OCI-LY1 (cell line): ENCODE measurements around the gene GOLM1.

ENCODE experiments used
- EZH2 ChIP-seq: fragments of 200-600 bp; sonication (generic), shearing (Covaris generic); IDR thresholded peaks from 2 replicates; pipeline ENCODE4 v1.8.0; 2017; ENCODE audit warnings: borderline replicate concordance, mixed run types, mild to moderate bottlenecking, antibody characterized with exemption, low read length, moderate library complexity, mixed read lengths
- TF ChIP-seq, protein P1 (sequence below): fragments of 200-600 bp; sonication (generic), shearing (Covaris generic); IDR thresholded peaks from 2 replicates; pipeline ENCODE4 v1.5.1; 2017; ENCODE audit warnings: mild to moderate bottlenecking, antibody characterized with exemption, low read length, moderate library complexity, mixed read lengths

GRCh38 chr9:86096386-86096785, 3.0 kb downstream of the GOLM1 start:
- TF ChIP-seq, protein P1, sequence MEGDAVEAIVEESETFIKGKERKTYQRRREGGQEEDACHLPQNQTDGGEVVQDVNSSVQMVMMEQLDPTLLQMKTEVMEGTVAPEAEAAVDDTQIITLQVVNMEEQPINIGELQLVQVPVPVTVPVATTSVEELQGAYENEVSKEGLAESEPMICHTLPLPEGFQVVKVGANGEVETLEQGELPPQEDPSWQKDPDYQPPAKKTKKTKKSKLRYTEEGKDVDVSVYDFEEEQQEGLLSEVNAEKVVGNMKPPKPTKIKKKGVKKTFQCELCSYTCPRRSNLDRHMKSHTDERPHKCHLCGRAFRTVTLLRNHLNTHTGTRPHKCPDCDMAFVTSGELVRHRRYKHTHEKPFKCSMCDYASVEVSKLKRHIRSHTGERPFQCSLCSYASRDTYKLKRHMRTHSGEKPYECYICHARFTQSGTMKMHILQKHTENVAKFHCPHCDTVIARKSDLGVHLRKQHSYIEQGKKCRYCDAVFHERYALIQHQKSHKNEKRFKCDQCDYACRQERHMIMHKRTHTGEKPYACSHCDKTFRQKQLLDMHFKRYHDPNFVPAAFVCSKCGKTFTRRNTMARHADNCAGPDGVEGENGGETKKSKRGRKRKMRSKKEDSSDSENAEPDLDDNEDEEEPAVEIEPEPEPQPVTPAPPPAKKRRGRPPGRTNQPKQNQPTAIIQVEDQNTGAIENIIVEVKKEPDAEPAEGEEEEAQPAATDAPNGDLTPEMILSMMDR, result no peak
- TF ChIP-seq EZH2, result no peak
